ENCODE measurements around the gene ANKRD22. TPM values are rescaled to one million over a fixed set of nuclear protein-coding genes. Genes with fewer than 3 reads are reported as not detected.

ANKRD22 gene
- total and polyA plus RNA-seq, 2 donors (not counting 1 experiment from before 2014, with no cell fraction given), result 0.09 TPM; not detected in 1

DNA sequence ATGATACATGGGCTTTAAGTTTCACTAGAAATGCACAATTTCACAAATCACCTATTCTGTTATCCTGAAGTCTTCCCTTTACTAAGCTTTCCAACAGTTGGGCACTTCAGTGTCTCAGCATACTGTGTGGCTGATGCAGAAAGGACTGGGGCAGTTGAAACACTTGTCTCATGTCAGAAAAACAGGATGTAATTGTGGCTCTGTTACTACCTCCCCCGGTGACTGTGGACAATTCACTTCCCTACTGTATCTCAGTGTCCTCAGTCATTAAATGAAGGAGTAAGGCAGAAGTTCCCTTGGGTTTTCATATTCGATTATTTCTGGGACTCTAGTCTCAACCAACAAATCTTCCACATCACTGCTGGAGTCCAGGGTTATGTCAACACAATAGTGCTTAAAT lies 17.9 kb downstream of the ANKRD22 start:
- intact Hi-C loops (cut with micrococcal nuclease), result loop anchor here (10.0 kb wide), 1 partner anchor 201 kb away; no protein-coding TSS in a partner anchor
- CTCF ChIA-PET, result interaction anchor here (1.0 to 22.4 kb wide), 8 partner anchors 12 to 303 kb away, joined by 3 to 749 read pairs (median 28); partner anchors contain the start of gene STAMBPL1
- Histone ChIP-seq H3K4me2 (replicated peaks; ENCODE audit: low read depth, low read length, poor library complexity, severe bottlenecking) (no peak overlapping the region), H4K20me1 (ENCODE audit: control insufficient read depth, insufficient read depth, low read length, poor library complexity, severe bottlenecking) (no peaks in the 10 kb centered on the region), H3K36me3 (replicated peaks in 1 of 2; ENCODE audit: control extremely low read depth in 1 of 2, control insufficient read depth in 1 of 2, extremely low read depth in 1 of 2, insufficient read depth in 2 of 2, low read length in 1 of 2) (no peaks in the 10 kb centered on the region), H3K4me1 (ENCODE audit: control insufficient read depth in 2 of 2, insufficient read depth in 2 of 2, low read length in 2 of 2) (peaks cover 0 to 5% of the 10 kb centered on the region in 2 donors), H3K4me3 (ENCODE audit: control extremely low read depth in 1 of 5, extremely low read depth in 1 of 5, insufficient read depth in 1 of 5, low read depth in 2 of 5, low read length in 4 of 5) (no peak overlapping the region), H2AFZ (ENCODE audit: insufficient read depth, low read depth, low read length, poor library complexity, severe bottlenecking) (no peak overlapping the region), H3K79me2 (ENCODE audit: control insufficient read depth, insufficient read depth, low read length) (no peaks in the 10 kb centered on the region), H3K27ac (ENCODE audit: low read length in 2 of 2) (no peak overlapping the region), H3K9ac (ENCODE audit: low read length) (no peak overlapping the region), H3K27me3 (replicated peaks in 1 of 4; ENCODE audit: control extremely low read depth in 1 of 4, control insufficient read depth in 3 of 4, insufficient read depth in 4 of 4, low read length in 3 of 4) (no peaks in the 10 kb centered on the region), H3K9me3 (ENCODE audit: control extremely low read depth in 1 of 3, control insufficient read depth in 2 of 3, insufficient read depth in 1 of 3, low read length in 2 of 3) (no peaks in the 10 kb centered on the region)
- peaks cover 6% of the 10 kb centered on the region for H3K4me1 Mint-ChIP-seq
- ATAC-seq (ENCODE audit: low read depth) (no peak), DNase-seq (no peak)
- peaks cover 3% of the 10 kb centered on the region for H3K27me3 Mint-ChIP-seq
- no peak overlapping the region for H3K4me3 Mint-ChIP-seq
- POLR2A ChIA-PET, result no interaction called here
- TF ChIP-seq, protein P1, sequence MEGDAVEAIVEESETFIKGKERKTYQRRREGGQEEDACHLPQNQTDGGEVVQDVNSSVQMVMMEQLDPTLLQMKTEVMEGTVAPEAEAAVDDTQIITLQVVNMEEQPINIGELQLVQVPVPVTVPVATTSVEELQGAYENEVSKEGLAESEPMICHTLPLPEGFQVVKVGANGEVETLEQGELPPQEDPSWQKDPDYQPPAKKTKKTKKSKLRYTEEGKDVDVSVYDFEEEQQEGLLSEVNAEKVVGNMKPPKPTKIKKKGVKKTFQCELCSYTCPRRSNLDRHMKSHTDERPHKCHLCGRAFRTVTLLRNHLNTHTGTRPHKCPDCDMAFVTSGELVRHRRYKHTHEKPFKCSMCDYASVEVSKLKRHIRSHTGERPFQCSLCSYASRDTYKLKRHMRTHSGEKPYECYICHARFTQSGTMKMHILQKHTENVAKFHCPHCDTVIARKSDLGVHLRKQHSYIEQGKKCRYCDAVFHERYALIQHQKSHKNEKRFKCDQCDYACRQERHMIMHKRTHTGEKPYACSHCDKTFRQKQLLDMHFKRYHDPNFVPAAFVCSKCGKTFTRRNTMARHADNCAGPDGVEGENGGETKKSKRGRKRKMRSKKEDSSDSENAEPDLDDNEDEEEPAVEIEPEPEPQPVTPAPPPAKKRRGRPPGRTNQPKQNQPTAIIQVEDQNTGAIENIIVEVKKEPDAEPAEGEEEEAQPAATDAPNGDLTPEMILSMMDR (IDR thresholded peaks at IDR 0.05), result no peak
- no peak for TF ChIP-seq EZH2 (IDR thresholded peaks at IDR 0.05; ENCODE audit: borderline replicate concordance, insufficient read depth, low read depth, low read length, poor library complexity, severe bottlenecking)
- no peak overlapping the region for H3K27ac Mint-ChIP-seq
- H3K9me3 Mint-ChIP-seq (ENCODE audit: insufficient read depth), result no peaks in the 10 kb centered on the region
- WGBS (ENCODE audit: insufficient coverage), result 0% methylated on average over 1 of the region's 2 CpGs

DNA sequence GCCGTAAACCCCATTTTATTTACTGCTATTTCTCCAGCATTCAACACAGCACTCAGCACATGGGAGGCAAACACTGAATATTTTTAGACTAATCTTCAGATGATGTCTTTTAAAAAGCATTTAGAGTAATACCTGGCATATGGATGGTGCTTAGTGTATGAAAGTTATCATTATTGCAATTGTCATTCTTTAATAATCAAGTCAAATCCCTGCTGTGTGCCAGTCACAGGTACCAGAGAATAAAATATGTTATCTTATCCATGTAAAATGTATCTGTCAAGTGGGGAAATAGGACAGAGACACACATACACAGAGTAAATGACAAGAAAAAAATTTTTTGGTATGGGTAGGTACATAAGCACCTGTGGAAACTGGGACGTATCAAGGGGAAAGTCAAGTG lies 18.5 kb downstream of the ANKRD22 start:
- Histone ChIP-seq H3K36me3 (replicated peaks in 1 of 2; ENCODE audit: control extremely low read depth in 1 of 2, control insufficient read depth in 1 of 2, extremely low read depth in 1 of 2, insufficient read depth in 2 of 2, low read length in 1 of 2) (no peaks in the 10 kb centered on the region), H3K79me2 (ENCODE audit: control insufficient read depth, insufficient read depth, low read length) (no peaks in the 10 kb centered on the region), H3K4me1 (ENCODE audit: control insufficient read depth in 2 of 2, insufficient read depth in 2 of 2, low read length in 2 of 2) (peaks cover 0 to 5% of the 10 kb centered on the region in 2 donors), H3K9me3 (ENCODE audit: control extremely low read depth in 1 of 3, control insufficient read depth in 2 of 3, insufficient read depth in 1 of 3, low read length in 2 of 3) (no peaks in the 10 kb centered on the region), H3K4me3 (ENCODE audit: control extremely low read depth in 1 of 5, extremely low read depth in 1 of 5, insufficient read depth in 1 of 5, low read depth in 2 of 5, low read length in 4 of 5) (no peak overlapping the region), H3K27ac (ENCODE audit: low read length in 2 of 2) (no peak overlapping the region), H3K9ac (ENCODE audit: low read length) (no peak overlapping the region), H3K27me3 (replicated peaks in 1 of 4; ENCODE audit: control extremely low read depth in 1 of 4, control insufficient read depth in 3 of 4, insufficient read depth in 4 of 4, low read length in 3 of 4) (no peaks in the 10 kb centered on the region), H4K20me1 (ENCODE audit: control insufficient read depth, insufficient read depth, low read length, poor library complexity, severe bottlenecking) (no peaks in the 10 kb centered on the region), H2AFZ (ENCODE audit: insufficient read depth, low read depth, low read length, poor library complexity, severe bottlenecking) (no peak overlapping the region), H3K4me2 (replicated peaks; ENCODE audit: low read depth, low read length, poor library complexity, severe bottlenecking) (no peak overlapping the region)
- no peak for DNase-seq
- peaks cover 3% of the 10 kb centered on the region for H3K27me3 Mint-ChIP-seq
- H3K9me3 Mint-ChIP-seq (ENCODE audit: insufficient read depth), result no peaks in the 10 kb centered on the region
- no peak for TF ChIP-seq EZH2 (IDR thresholded peaks at IDR 0.05; ENCODE audit: borderline replicate concordance, insufficient read depth, low read depth, low read length, poor library complexity, severe bottlenecking)
- TF ChIP-seq, protein P1 (IDR thresholded peaks at IDR 0.05), result no peak
- ChIA-PET CTCF (interaction anchor here (4.9 to 22.4 kb wide), 2 partner anchors 47 to 100 kb away, joined by 41 to 749 read pairs; partner anchors contain the start of gene STAMBPL1), POLR2A (no interaction called here)
- no peak overlapping the region for H3K27ac Mint-ChIP-seq
- intact Hi-C loops (cut with micrococcal nuclease), result loop anchor here (10.0 kb wide), 1 partner anchor 202 kb away; no protein-coding TSS in a partner anchor
- no CpG with 5 or more reads among the region's 2 CpGs for WGBS (ENCODE audit: insufficient coverage)
- no peak for ATAC-seq (ENCODE audit: low read depth)
- H3K4me1 Mint-ChIP-seq, result peaks cover 6% of the 10 kb centered on the region
- no peak overlapping the region for H3K4me3 Mint-ChIP-seq
